NCI-H748 treated with DMSO at 0.1 percent for 48 hours (cell line): ENCODE measurements around the gene STAB1.

Experiments used
- DNase-seq: peaks from one replicate; lab custom pipeline; 2025; lab: John Stamatoyannopoulos, UW

Gene STAB1

DNA sequence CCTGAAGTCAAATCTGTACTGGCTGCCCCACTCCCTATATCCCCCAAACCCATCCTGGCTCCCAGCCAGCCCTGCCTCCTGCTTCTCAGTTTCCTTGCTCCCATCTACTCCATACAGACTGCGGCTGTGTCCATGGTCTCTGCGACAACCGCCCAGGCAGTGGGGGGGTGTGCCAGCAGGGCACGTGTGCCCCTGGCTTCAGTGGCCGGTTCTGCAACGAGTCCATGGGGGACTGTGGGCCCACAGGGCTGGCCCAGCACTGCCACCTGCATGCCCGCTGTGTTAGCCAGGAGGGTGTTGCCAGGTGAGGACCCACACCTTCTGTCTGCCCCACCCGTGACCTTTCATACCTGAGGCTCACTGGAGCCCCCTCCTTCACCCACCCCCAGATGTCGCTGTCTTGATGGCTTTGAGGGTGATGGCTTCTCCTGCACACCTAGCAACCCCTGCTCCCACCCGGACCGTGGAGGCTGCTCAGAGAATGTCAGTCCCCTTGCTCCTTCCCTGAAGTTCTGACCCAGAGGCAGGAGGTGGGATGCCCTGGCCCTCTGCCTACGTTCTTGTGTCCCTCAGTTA, 14.7 kb downstream of the STAB1 start:
- no peak for DNase-seq

DNA sequence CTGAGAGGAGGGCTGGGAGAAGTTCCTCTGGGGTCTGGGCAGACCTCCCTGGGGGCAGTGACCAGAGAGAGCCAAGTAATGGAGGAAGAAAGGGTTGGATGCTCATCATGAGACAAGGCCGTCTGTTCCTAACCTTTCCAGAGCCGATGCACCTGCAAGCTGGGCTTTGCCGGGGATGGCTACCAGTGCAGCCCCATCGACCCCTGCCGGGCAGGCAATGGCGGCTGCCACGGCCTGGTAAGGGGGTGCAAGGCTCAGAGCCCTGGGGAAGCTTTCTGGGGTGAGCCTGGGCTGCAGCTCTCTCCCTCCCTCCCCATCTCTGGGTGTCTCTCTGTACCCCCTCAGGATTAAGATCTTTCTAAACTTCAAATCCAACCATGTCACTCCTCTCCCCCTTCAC, 16.4 kb downstream of the STAB1 start:
- DNase-seq, result no peak

DNA sequence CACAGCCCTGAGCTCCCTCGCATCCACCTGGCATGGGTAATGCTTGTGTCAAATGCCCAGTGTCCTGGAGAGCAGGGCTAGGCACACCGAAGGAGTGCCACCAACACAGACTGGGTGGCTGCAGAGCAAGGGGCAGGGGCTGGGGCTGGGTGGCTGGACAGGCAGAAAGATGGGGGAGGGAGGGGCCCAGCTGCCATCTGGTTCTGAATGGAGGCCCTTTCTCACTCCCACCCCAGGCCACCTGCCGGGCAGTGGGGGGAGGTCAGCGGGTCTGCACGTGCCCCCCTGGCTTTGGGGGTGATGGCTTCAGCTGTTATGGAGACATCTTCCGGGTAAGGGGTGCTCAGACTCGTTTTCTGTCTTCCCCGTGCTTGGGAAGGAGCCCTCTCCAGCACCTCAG, 17.0 kb downstream of the STAB1 start:
- DNase-seq, result no peak

DNA sequence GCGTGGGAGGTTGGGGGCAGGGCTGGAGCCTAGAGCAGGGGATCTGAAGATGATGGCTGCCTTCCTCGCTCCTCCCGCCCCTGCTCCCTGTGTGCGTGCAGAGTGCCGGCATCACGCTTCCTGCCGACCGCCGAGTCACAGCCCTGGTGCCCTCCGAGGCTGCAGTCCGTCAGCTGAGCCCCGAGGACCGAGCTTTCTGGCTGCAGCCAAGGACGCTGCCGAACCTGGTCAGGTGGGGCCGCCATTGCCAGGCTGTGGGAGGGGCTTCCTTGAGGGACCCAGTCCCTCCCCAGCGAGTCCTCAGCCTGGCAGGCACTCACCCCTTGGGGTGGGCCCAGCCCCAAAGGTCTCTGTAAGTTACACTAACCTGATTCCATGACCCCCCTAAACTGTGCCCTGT, 17.6 kb downstream of the STAB1 start:
- no peak for DNase-seq

DNA sequence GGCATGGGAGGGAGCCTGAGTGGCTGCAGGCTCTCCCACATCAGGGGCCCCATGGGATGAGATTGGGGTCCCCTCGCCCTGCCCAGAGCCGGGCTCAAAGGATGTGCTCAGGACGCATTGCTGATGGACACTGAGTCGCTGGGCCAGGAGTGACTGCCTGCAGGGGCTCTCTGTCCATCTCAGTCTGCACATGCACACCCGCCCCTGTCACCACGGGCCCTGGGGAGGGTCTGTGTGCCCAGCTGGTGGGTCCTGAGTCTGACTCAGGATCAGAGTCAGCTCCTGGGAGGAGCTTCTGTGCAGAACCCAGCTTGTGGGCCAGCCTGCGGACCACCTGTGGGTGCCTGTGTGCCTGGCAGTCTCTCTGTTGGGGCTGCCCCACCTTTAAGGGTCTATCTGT, 18.1 kb downstream of the STAB1 start:
- DNase-seq, result no peak

DNA sequence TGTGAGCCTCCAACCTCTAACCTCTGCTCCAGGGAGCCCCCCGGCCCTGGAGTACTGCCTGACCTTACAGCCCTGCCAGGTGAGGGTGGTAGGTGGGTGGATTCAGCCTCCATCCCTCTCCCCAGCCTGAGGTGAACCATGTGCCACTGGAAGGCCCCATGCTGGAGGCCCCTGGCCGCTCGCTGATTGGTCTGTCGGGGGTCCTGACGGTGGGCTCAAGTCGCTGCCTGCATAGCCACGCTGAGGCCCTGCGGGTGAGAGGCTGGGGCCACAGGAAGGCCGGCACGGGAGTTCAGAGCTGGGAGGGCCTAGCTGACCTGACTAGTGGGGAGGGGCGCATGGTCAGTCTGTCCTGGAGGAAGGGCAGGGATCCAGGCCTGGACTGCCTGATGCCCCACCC, 19.4 kb downstream of the STAB1 start:
- DNase-seq, result no peak

DNA sequence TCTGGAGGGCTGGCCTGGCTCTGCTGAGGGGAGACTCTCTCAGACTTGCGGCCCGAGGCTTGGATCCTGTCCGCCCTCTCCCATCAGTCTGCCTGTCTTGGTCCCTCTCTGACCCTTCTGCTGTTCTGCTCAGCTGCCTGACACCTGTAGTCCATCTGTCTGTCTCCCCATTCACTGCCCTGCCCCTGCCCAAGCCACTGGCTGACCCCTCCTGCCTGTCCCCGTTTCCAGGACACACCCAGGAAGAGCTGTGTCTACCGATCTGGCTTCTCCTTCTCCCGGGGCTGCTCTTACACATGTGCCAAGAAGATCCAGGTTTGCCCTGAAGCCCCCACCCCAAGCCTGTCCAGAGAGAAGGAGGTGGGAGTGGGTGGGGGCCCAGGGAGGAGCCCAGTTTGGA, 20.1 kb downstream of the STAB1 start:
- DNase-seq, result no peak

DNA sequence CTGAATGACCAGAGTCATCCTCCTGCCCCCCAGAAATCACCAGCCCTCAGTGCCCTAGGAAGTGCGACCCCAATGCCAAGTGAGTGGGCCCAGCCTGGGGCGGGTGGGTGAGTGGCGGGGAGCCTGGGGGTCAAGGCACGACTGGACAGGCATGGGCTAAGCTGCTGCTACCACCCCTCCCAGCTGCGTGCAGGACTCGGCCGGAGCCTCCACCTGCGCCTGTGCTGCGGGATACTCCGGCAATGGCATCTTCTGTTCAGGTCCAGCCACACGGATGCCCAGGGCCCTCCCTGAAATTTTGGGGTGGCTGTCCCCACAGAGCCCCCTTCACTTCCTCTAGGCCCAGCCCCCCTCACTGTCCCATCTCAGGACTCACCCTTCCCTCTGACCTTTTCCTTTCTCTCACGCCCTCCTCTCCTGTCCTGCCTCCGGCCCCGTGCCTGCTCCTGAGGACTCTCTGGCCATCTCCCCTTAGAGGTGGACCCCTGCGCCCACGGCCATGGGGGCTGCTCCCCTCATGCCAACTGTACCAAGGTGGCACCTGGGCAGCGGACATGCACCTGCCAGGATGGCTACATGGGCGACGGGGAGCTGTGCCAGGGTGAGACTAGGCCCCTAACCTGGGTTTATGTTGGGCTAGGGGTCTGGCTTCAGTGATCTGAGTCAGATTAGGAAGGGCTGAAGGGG, 21.5 kb downstream of the STAB1 start:
- no peak for DNase-seq

DNA sequence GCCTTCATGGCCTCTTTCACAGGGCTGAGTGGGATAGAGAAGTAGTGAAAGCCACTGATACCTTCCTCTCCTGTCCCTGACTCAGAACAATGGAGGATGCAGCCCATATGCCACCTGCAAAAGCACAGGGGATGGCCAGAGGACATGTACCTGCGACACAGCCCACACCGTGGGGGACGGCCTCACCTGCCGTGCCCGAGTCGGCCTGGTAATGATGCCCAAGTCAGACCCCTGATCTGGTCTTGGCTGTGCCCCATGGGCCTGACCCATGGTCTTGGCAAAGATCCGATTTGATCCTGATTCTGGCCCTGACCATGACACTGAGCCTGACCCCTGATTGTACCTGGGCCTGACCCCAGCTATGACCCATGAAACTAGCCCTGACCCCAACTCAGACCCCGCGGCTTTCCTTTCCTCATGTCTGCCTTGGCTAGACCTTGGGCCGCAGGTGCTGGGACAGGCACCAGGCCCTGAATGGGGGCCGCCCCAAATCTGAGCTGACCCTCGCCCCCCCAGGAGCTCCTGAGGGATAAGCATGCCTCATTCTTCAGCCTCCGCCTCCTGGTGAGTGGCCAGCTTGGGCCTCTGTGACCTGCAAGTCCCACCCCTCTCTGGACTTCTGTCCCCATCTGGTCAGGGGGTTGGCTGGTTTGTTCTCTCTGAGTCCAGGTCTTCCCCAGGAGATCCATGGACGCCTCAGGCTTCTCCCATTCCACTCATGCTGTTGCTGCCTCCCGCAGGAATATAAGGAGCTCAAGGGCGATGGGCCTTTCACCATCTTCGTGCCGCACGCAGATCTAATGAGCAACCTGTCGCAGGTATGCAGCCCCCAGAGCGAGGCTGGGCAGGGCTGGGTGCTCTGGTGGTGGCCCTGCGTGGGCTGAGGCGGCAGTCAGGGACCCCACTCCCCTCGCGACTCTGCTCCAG, 22.9 kb downstream of the STAB1 start:
- DNase-seq, result no peak

DNA sequence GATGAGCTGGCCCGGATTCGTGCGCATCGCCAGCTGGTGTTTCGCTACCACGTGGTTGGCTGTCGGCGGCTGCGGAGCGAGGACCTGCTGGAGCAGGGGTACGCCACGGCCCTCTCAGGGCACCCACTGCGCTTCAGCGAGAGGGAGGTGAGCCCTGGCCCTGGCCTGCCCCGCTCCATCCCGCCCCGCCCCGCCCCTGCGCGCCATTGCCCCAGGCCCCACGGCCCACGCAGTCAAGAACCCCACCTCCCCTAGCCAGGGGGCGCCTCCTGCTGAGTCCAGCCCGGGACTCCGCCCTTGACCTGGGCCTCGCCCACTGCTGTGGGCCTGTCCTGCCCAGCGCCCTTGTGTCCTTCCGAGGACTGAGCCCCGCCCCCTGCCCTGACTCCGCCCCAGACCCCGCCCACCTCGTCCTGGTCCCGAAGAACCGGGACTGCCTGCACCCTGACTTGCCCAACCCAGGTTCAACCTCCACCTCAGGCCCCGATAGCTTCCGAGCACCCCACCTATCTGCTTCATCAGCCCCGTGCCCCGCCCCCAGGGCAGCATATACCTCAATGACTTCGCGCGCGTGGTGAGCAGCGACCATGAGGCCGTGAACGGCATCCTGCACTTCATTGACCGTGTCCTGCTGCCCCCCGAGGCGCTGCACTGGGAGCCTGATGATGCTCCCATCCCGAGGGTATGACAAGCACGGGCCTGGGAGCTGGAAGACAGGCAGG, 23.7 kb downstream of the STAB1 start:
- no peak for DNase-seq

DNA sequence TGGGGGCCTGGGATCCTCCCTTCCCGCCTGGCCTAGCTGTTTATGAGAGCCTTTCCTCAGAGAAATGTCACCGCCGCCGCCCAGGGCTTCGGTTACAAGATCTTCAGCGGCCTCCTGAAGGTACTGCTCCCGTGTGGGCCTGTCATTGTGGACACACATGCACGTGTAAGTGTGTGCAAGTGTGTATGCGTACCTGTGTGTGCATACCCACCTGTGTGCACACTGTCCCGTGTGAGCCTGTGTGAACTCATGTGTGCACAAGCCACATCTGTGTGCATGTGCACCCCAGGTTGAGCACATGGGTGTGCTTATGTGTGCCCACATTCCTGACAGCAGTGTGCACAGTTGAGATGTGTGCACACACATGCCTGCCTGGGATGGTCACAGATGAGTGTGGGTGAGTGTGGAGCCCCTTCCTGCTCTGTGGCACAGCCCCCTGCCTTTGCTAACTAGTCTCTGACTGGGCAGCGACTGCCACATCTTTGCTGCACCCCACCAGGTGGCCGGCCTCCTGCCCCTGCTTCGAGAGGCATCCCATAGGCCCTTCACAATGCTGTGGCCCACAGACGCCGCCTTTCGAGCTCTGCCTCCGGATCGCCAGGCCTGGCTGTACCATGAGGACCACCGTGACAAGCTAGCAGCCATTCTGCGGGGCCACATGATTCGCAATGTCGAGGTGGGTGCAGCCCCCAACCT, 24.5 kb downstream of the STAB1 start:
- DNase-seq, result no peak

DNA sequence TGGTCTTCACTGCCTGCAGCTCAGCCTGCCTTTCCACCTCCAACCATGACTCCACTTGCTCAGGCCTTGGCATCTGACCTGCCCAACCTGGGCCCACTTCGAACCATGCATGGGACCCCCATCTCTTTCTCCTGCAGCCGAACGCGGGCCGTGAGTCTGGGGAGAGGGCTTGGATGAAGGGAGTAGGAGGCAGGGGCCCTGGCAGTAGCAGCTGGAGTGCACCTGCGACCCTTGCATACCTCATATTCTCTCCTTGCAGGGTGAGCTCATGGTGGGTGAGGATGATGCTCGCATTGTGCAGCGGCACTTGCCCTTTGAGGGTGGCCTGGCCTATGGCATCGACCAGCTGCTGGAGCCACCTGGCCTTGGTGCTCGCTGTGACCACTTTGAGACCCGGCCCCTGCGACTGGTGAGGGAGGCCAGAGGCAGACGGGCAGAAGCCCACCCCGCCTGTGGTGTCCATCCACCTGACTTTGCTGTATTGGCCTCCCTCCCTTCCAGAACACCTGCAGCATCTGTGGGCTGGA, 25.1 kb downstream of the STAB1 start:
- DNase-seq, result no peak

DNA sequence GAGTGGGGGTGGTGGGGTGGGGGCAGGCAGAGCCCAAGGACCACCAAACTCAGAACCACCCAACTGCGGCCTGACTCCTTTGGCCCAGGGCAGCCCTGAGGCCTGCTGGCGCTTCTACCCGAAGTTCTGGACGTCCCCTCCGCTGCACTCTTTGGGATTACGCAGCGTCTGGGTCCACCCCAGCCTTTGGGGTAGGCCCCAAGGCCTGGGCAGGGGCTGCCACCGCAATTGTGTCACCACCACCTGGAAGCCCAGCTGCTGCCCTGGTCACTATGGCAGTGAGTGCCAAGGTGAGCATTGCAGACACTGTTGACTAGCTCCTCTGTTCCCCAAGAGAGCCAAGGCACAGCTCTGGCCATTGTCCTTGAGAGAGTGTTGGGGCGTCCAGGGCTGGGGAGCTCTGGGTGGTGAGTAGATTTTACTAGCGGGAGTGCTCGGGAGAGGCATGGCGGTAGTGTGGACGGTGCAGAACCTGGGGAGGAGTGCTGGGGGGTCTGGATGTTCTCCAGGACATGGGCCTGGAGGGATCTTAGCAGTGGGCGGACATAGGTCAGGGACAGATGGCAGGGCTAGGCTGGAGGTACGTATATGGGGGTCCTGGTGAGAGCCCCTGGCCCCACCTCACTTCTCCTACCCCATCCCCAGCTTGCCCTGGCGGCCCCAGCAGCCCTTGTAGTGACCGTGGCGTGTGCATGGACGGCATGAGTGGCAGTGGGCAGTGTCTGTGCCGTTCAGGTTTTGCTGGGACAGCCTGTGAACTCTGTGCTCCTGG, 25.8 kb downstream of the STAB1 start:
- DNase-seq, result no peak

DNA sequence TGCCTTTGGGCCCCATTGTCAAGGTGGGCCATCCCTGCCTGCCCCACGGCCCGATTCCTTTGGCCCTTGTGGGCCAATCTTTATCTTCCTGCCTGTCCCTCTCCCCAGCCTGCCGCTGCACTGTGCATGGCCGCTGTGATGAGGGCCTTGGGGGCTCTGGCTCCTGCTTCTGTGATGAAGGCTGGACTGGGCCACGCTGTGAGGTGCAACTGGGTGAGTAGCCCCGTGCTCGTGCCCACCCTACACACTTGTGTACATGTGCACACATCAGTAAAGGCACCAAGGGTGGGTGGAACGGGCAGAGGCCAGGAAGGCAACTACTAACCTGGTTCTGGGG, 26.3 kb downstream of the STAB1 start:
- DNase-seq, result no peak

DNA sequence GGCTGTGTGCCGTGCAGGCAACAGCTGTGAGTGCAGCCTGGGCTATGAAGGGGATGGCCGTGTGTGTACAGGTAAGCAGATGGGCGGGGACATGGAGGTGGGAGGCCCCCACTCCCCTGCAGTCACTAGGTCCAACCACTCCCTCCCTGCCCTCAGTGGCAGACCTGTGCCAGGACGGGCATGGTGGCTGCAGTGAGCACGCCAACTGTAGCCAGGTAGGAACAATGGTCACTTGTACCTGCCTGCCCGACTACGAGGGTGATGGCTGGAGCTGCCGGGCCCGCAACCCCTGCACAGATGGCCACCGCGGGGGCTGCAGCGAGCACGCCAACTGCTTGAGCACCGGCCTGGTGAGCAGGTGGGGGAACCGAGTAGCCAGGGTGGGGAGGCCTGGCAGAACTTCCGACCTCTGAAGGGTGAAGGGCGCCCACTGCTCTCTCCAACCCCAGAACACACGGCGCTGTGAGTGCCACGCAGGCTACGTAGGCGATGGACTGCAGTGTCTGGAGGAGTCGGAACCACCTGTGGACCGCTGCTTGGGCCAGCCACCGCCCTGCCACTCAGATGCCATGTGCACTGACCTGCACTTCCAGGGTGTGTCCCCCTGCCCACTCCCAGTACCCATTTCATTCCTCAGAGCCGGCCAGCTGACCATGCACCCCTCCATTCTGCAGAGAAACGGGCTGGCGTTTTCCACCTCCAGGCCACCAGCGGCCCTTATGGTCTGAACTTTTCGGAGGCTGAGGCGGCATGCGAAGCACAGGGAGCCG, 26.9 kb downstream of the STAB1 start:
- no peak for DNase-seq

DNA sequence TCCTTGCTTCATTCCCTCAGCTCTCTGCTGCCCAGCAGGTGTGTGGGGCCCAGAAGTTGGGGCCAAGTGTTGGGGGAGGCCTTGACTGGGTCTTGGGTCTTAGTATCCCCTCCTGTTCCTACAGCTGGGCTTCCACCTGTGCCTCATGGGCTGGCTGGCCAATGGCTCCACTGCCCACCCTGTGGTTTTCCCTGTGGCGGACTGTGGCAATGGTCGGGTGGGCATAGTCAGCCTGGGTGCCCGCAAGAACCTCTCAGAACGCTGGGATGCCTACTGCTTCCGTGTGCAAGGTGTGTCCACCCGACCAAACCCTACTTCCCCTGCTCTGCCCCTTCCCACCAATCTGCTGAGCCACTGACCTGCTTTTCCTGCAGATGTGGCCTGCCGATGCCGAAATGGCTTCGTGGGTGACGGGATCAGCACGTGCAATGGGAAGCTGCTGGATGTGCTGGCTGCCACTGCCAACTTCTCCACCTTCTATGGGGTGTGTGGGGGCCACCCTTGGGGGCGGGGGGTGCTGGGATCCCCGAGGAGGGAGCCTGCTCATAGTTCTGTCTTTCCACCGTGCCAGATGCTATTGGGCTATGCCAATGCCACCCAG, 27.6 kb downstream of the STAB1 start:
- no peak for DNase-seq

DNA sequence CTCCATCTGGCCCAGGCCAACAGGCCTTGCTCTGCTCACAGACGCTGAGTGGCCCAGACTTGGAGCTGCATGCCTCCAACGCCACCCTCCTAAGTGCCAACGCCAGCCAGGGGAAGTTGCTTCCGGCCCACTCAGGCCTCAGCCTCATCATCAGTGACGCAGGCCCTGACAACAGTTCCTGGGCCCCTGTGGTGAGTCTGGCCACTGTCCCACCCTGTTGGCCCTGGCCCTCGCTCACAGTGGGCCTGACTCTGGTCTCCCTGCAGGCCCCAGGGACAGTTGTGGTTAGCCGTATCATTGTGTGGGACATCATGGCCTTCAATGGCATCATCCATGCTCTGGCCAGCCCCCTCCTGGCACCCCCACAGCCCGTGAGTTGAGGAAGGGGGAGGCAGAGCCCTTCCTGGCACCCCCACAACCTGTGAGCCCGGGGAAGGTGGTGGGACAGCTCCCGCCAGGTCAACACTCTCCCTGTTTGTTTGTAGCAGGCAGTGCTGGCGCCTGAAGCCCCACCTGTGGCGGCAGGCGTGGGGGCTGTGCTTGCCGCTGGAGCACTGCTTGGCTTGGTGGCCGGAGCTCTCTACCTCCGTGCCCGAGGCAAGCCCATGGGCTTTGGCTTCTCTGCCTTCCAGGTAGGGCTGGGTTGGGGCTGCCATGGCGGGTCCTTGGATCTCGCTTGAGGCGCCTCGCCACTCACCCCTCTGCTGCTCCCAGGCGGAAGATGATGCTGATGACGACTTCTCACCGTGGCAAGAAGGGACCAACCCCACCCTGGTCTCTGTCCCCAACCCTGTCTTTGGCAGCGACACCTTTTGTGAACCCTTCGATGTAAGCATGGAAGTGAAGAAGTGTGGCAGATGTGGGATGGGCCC, 28.5 kb downstream of the STAB1 start:
- no peak for DNase-seq

DNA sequence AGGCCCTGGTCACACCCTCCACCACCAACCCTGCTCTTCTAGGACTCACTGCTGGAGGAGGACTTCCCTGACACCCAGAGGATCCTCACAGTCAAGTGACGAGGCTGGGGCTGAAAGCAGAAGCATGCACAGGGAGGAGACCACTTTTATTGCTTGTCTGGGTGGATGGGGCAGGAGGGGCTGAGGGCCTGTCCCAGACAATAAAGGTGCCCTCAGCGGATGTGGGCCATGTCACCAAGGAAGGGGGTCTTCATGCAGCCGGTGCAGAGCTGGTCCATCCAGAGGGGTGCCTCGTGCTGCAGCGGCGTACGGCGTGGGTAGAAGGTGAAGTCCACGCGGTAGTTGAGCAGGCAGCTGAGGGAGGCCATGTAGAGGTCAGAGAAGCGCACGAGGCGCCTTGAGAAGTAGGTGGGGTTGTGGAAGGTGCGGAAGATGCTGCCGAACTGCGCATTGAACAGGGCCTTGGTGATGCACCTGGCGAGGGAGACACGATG, 29.2 kb downstream of the STAB1 start:
- DNase-seq, result no peak
